Measurements from ENCODE around the gene NAPA.

GRCh38 chr19:47481460-47482052 lies 33.3 kb downstream of the NAPA start:
- TF ChIP-seq GATA2 (IDR thresholded peaks at IDR 0.05; ENCODE audit: low read depth, low read length), result no peak
- no peak for TF ChIP-seq GATA3 (IDR thresholded peaks at IDR 0.05; ENCODE audit: low read depth, low read length)
